H1 (cell line): Measurements from ENCODE around the gene MEIS2. TPM values are rescaled to one million over a fixed set of nuclear protein-coding genes. Genes with fewer than 3 reads are reported as not detected.
A peak's percentile ranks its signal among the peaks of the same experiment; 100 is the strongest.

Experiments used
- CTCF ChIA-PET: fragments of 300-600 bp; sonication (Branson Sonifier 250); formaldehyde crosslinking; loops from one replicate; lab custom pipeline; 2021; ENCODE audit not compliant: partially characterized antibody; lab: Charles Lee
- POLR2A ChIA-PET: fragments of 300-600 bp; sonication (Branson Sonifier 250); formaldehyde crosslinking; loops from one replicate; lab custom pipeline; 2021; ENCODE audit warnings: inconsistent platforms; ENCODE audit not compliant: partially characterized antibody; lab: Charles Lee
- DNase-seq, 2 experiments: peaks; one replicate each; pipeline versions ENCODE4 v3.0.0 to v3.0.0-alpha.2; 2010 to 2022; ENCODE audit warnings: low spot score in 2 of 2, low read depth in 1 of 2, mixed read lengths in 1 of 2
- FAIRE-seq: peaks from 2 replicates; lab custom pipeline; 2011; peaks lifted over from hg19 to GRCh38; lab: Jason Lieb, UNC
- H2AFZ ChIP-seq: 2 replicates; pipeline ENCODE4 v1.8.1; 2012; ENCODE audit warnings: low read length, inconsistent platforms
- H2AK5ac ChIP-seq: 2 replicates; pipeline ENCODE4 v1.6.1; 2013; ENCODE audit warnings: low read depth, low read length
- H2BK120ac ChIP-seq: replicated peaks from 2 replicates; pipeline ENCODE3; 2013; ENCODE audit warnings: low read depth, low read length, inconsistent platforms
- H2BK12ac ChIP-seq: 2 replicates; pipeline ENCODE4 v1.6.1; 2013; ENCODE audit warnings: low read depth, low read length
- H2BK15ac ChIP-seq: 2 replicates; pipeline ENCODE4 v1.6.1; 2013; ENCODE audit warnings: low read length
- H2BK20ac ChIP-seq: 2 replicates; pipeline ENCODE4 v1.6.1; 2013; ENCODE audit warnings: low read length
- H2BK5ac ChIP-seq: 2 replicates; pipeline ENCODE4 v1.6.1; 2013; ENCODE audit warnings: low read depth, low read length
- H3K14ac ChIP-seq: 2 replicates; pipeline ENCODE4 v1.6.1; 2013; ENCODE audit warnings: inconsistent platforms; ENCODE audit not compliant: insufficient read length
- H3K18ac ChIP-seq: 2 replicates; pipeline ENCODE4 v1.6.1; 2013; ENCODE audit warnings: low read length; ENCODE audit errors: extremely low read depth
- H3K23ac ChIP-seq: 2 replicates; pipeline ENCODE4 v1.6.1; 2013; ENCODE audit warnings: inconsistent platforms; ENCODE audit not compliant: insufficient read length
- H3K23me2 ChIP-seq: 2 replicates; pipeline ENCODE4 v1.6.1; 2013; ENCODE audit warnings: low read depth, low read length
- H3K27ac ChIP-seq: 2 replicates; pipeline ENCODE4 v1.6.1; 2011; ENCODE audit warnings: low read depth, low read length, inconsistent platforms
- H3K27me3 ChIP-seq, 4 experiments: replicated peaks in 1 of 4; 1 replicate in 1 of 4; 2 replicates in 3 of 4; pipeline versions ENCODE4 v1.6.1 to v1.8.1; 2011 to 2013; ENCODE audit warnings: low read length in 3 of 4, mild to moderate bottlenecking in 3 of 4, inconsistent platforms in 2 of 4, mixed read lengths in 2 of 4, moderate library complexity in 1 of 4; ENCODE audit not compliant: control insufficient read depth in 3 of 4, insufficient read depth in 3 of 4; ENCODE audit errors: extremely low read depth in 1 of 4
- H3K36me3 ChIP-seq, 4 experiments: 2 replicates each; pipeline versions ENCODE4 v1.6.1 to v1.8.1; 2011 to 2013; ENCODE audit warnings: mild to moderate bottlenecking in 4 of 4, low read length in 3 of 4, moderate library complexity in 2 of 4, control low read depth in 1 of 4, inconsistent platforms in 1 of 4; ENCODE audit not compliant: insufficient read depth in 4 of 4, control insufficient read depth in 2 of 4
- H3K4ac ChIP-seq: replicated peaks from 2 replicates; pipeline ENCODE3; 2013; ENCODE audit warnings: low read length, low read depth, mixed read lengths, inconsistent platforms; ENCODE audit not compliant: insufficient read length
- H3K4me1 ChIP-seq, 4 experiments: replicated peaks in 1 of 4; 1 replicate in 1 of 4; 2 replicates in 3 of 4; pipeline versions ENCODE4 v1.6.1 to v1.8.1; 2011 to 2013; ENCODE audit warnings: low read length in 3 of 4, inconsistent platforms in 2 of 4, mixed read lengths in 1 of 4; ENCODE audit not compliant: insufficient read depth in 4 of 4, control insufficient read depth in 3 of 4
- H3K4me2 ChIP-seq, 2 experiments: 2 replicates each; pipeline versions ENCODE4 v1.6.1 to v1.8.1; 2011 to 2013; ENCODE audit warnings: low read depth in 2 of 2, low read length in 2 of 2, control low read depth in 1 of 2, inconsistent platforms in 1 of 2, mild to moderate bottlenecking in 1 of 2; ENCODE audit not compliant: insufficient read depth in 1 of 2
- H3K4me3 ChIP-seq, 4 experiments: fragments of 200-600, 300-600 bp in 1 of 4; sonication (generic), shearing (Covaris generic), sonication (Bioruptor Twin) in 1 of 4; 2 replicates each; pipeline versions ENCODE4 v1.5.1 to v1.8.1; 2011 to 2016; ENCODE audit warnings: low read length in 4 of 4, low read depth in 3 of 4, control low read depth in 2 of 4, inconsistent platforms in 2 of 4, mild to moderate bottlenecking in 2 of 4, mixed read lengths in 1 of 4, moderate library complexity in 1 of 4; ENCODE audit not compliant: insufficient read depth in 2 of 4; ENCODE audit errors: extremely low read depth in 1 of 4
- H3K56ac ChIP-seq: replicated peaks from 2 replicates; pipeline ENCODE3; 2013; ENCODE audit warnings: low read depth, mild to moderate bottlenecking, mixed read lengths, low read length, inconsistent platforms; ENCODE audit not compliant: insufficient read length
- H3K79me1 ChIP-seq: 2 replicates; pipeline ENCODE4 v1.6.1; 2013; ENCODE audit warnings: low read depth, low read length, control low read depth
- H3K79me2 ChIP-seq, 2 experiments: 2 replicates each; pipeline versions ENCODE4 v1.6.1 to v1.8.1; 2012 to 2013; ENCODE audit warnings: low read length in 2 of 2, mild to moderate bottlenecking in 2 of 2, inconsistent platforms in 1 of 2; ENCODE audit not compliant: insufficient read depth in 2 of 2, control insufficient read depth in 1 of 2
- H3K9ac ChIP-seq, 4 experiments: replicated peaks in 1 of 4; 1 replicate in 1 of 4; 2 replicates in 3 of 4; pipeline versions ENCODE4 v1.6.1 to v1.8.1; 2011 to 2013; ENCODE audit warnings: low read depth in 3 of 4, low read length in 3 of 4, control low read depth in 2 of 4, mild to moderate bottlenecking in 2 of 4, moderate library complexity in 2 of 4, inconsistent platforms in 1 of 4; ENCODE audit errors: extremely low read depth in 1 of 4
- H3K9me3 ChIP-seq, 2 experiments: 2 replicates each; pipeline versions ENCODE4 v1.6.1 to v1.8.1; 2012 to 2013; ENCODE audit warnings: mild to moderate bottlenecking in 2 of 2, moderate library complexity in 2 of 2, control low read depth in 1 of 2, inconsistent platforms in 1 of 2, low read depth in 1 of 2, low read length in 1 of 2, mixed read lengths in 1 of 2; ENCODE audit not compliant: insufficient read depth in 2 of 2
- H4K20me1 ChIP-seq, 2 experiments: replicated peaks in 1 of 2; 2 replicates each; pipeline versions ENCODE3 to v1.8.1; 2011 to 2013; ENCODE audit warnings: inconsistent platforms in 2 of 2, low read length in 2 of 2, mild to moderate bottlenecking in 1 of 2; ENCODE audit not compliant: insufficient read depth in 2 of 2, control insufficient read depth in 1 of 2
- H4K5ac ChIP-seq: 2 replicates; pipeline ENCODE4 v1.6.1; 2013; ENCODE audit warnings: low read length, low read depth, mixed read lengths, inconsistent platforms; ENCODE audit not compliant: insufficient read length
- H4K8ac ChIP-seq: 2 replicates; pipeline ENCODE4 v1.8.0; 2013; ENCODE audit warnings: mild to moderate bottlenecking, moderate library complexity, low read length, inconsistent platforms; ENCODE audit not compliant: insufficient read depth; ENCODE audit errors: extremely low read depth
- H4K91ac ChIP-seq: replicated peaks from 2 replicates; pipeline ENCODE3; 2013; ENCODE audit warnings: low read length, mixed read lengths, inconsistent platforms; ENCODE audit not compliant: insufficient read length
- ASH2L ChIP-seq: fragments of 200-600, 300-600 bp; sonication (generic); IDR thresholded peaks from one replicate; pipeline ENCODE4 v1.7.1; 2017; ENCODE audit warnings: low read length
- EZH2 ChIP-seq: fragments of 200-600 bp; sonication (generic); IDR thresholded peaks from 2 replicates; pipeline ENCODE4 v1.7.1; 2012; ENCODE audit warnings: low read depth, mild to moderate bottlenecking, moderate library complexity, low read length, inconsistent platforms; ENCODE audit not compliant: severe bottlenecking
- RXRA ChIP-seq: IDR thresholded peaks from 2 replicates; pipeline ENCODE4 v1.6.1; 2011; ENCODE audit warnings: low read depth, mild to moderate bottlenecking, low read length, moderate library complexity; ENCODE audit not compliant: insufficient read depth
- WGBS, 2 experiments: shearing (Covaris generic) in 1 of 2; methylation state at CpG; one replicate each; pipeline versions ENCODE4 v1.1.6 to v1.1.7; 2013 to 2015; ENCODE audit warnings: low lambda C conversion rate in 2 of 2, mixed read lengths in 2 of 2, inconsistent platforms in 1 of 2, low coverage in 1 of 2, missing lambda C conversion rate in 1 of 2; ENCODE audit not compliant: insufficient replicate concordance in 2 of 2, insufficient coverage in 1 of 2, insufficient read length in 1 of 2; ENCODE audit errors: extremely low coverage in 1 of 2, missing lambda C conversion rate in 1 of 2; 5-methylcytosine and 5-hydroxymethylcytosine counted together
- polyA plus RNA-seq, 7 experiments: library from polyadenylated mRNA; depleted of rRNA in 3 of 7; stranded (reverse) in 5 of 7; unstranded in 2 of 7; fragments of >200 nt in 5 of 7; fragments of 200-250 nt in 2 of 7; gene quantifications; 1 replicate in 5 of 7; 2 replicates in 1 of 7; 4 replicates in 1 of 7; pipeline versions ENCODE4 v1.2.1 to v1.2.3, GENCODE V29; 2011 to 2013; ENCODE audit warnings: missing spikeins in 2 of 7, mixed read lengths in 2 of 7
- total RNA-seq: library from RNA; stranded (reverse); fragmentation: NEBNext Ultra II Directional; extraction: Animal tissue kit (Norgen Biotek cat#: 25700); gene quantifications from 2 replicates; pipeline ENCODE4 v1.2.1, GENCODE V29; 2021

The MEIS2 gene
- total and polyA plus RNA-seq, 2 of the 8 experiments (the other 6 are each of a cell fraction or from before 2014, with no cell fraction given): 0.22 to 1.2 TPM

DNA sequence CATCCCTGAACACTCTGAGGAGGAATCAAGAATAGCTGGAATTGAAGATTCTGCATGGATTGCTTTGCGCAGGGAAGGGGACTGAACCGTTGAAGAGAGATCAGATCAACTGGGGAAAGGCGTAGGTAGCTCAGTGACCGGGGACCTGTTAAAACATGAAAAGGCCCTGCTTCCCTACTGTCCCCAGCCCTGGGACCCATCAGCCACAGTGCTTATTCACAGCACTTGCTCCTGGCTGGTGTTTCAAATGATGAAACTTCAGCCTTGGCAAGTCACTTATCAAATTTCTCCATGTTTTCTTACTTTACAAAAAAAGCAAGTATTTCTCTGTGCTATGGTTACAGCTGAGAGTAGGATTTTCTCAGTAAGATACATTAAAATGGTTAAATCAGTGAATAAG lies 199.3 kb downstream of the MEIS2 start:
- Histone ChIP-seq H3K14ac (no peak overlapping the region), H4K8ac (no peak overlapping the region), H3K9me3 (no peaks in the 10 kb centered on the region; a peak in 1 of 4 replicates), H3K18ac (no peak overlapping the region), H2BK5ac (no peak overlapping the region), H4K20me1 (peaks cover 0 to 3% of the 10 kb centered on the region in 2 experiments), H2BK20ac (no peak overlapping the region)
- FAIRE-seq: no peak
- TF ChIP-seq RXRA: no peak
- peak; percentile 16 for TF ChIP-seq EZH2
- TF ChIP-seq ASH2L: no peak
- TF ChIP-seq, all 59 proteins: peak for 1
- Histone ChIP-seq H3K23me2 (no peaks in the 10 kb centered on the region), H2AFZ (no peak overlapping the region), H3K4me1 (peaks cover 0 to 25% (median 18%) of the 10 kb centered on the region in 4 experiments; a peak in 4 of 7 replicates), H2AK5ac (no peak overlapping the region), H3K23ac (no peak overlapping the region), H3K56ac (no peak overlapping the region), H3K36me3 (no peaks in the 10 kb centered on the region; a peak in 1 of 8 replicates), H4K91ac (no peak overlapping the region), H3K4me3 (no peak overlapping the region), H2BK120ac (peak overlapping the region; percentile 60), H3K27ac (no peak overlapping the region), H3K4me2 (no peak overlapping the region), H4K5ac (no peak overlapping the region), H3K9ac (no peak overlapping the region), H2BK12ac (no peak overlapping the region), H3K79me2 (no peaks in the 10 kb centered on the region), H2BK15ac (no peak overlapping the region), H3K27me3 (peaks cover 0 to 3% (median 1%) of the 10 kb centered on the region in 4 experiments; a peak in 2 of 7 replicates), H3K79me1 (no peaks in the 10 kb centered on the region), H3K4ac (no peak overlapping the region)
- 76% methylated on average over 4 of the region's 4 CpGs; no CpG with 5 or more reads in 1 of the 2 experiments for WGBS, 2 experiments
- no peak for DNase-seq
- CTCF ChIA-PET: interaction anchor here (0.9 to 1.5 kb wide), 2 partner anchors 194 to 205 kb away, joined by 3 read pairs; no protein-coding TSS in a partner anchor
- POLR2A ChIA-PET: no interaction called here
